ENCODE data around the gene CRYGB. TPM values are rescaled to one million over a fixed set of nuclear protein-coding genes. Genes with fewer than 3 reads are reported as not detected.
"Not testable (repeated sequence)": the region's sequence is repeated elsewhere in the genome, so short reads cannot be mapped to it uniquely, and the experiment has no call there.

The CRYGB gene
- total RNA-seq, 1 donor from 2014 or later: not detected

DNA sequence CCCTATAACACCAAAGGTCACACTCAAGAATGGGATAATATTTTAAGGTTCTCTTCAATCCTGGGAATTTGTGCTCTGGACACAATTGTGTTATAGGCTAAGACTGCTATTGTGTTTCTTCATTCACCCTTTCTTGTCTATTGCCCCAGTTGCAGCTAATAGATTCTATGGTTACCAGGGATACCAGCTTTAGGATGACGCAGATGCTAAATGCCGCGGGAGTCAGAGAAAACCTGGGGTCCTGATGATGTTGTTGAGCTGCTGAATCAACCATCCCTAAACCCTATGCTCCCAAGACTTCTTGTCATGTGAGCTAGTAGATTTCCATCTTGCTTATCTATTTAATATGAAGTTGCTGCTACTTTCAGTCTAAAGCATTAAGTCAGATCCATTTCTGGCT, 27.0 kb downstream of the CRYGB start:
- intact Hi-C loops (cut with micrococcal nuclease): no loop called here

DNA sequence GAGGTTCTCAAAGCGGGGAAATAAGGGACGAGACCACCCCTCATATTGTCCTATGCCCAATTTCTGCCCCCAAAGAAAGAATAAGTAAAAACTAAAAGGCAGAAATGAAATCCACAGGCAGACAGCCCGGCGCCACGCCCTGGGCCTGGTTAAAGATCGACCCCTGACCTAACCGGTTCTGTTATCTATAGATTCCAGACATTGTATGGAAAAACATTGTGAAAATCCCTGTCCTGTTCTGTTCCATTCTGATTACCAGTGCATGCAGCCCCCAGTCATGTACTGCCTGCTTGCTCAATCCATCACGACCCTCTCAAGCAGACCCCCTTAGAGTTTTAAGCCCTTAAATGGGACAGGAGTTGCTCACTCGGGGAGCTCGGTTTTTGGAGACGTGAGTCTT, 28.6 kb downstream of the CRYGB start:
- intact Hi-C loops (cut with micrococcal nuclease): not testable (repeated sequence)

DNA sequence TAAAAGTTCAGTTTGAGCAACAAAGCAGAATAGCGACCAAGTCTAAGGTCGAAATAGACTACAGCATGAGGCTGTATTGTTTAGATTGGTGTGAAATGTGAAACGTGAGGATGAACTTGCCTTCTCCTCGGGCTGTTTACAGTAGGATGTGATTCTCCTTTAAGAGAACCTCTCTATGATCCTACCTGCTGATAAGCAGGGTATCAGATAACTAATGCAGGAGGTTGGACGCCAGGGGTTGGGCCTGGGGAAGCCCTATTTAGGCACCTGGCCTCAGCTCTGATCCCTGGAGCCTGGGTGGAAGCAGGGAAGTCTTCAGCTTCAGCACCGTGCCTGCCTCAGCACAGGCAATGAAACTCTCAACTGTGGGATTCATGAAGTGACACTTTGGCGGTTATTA, 33.0 kb downstream of the CRYGB start:
- intact Hi-C loops (cut with micrococcal nuclease): no loop called here

DNA sequence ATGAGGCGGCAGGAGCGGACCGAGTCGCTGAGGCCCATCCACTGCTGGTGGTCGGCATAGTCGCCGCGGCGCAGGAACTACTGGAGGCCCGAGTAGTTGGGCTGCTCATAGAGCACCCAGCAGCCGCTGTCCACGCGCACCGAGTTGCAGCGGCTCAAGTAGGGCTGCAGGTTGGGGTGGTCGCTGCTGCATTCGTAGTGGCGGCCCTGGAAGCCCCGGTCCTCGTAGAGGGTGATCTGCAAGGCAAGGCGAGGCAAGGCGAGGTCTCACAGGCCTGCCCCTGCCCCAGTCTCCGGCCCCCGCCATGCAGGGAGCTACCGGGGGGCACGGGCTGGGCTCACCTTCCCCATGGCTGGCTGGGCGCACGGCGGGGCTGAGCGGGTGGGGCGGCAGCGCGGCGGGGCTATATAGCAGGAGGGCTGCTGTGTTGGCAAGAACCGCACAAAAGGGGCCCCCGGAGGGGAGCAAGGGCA, 33.6 kb downstream of the CRYGB start:
- intact Hi-C loops (cut with micrococcal nuclease): not testable (repeated sequence)

DNA sequence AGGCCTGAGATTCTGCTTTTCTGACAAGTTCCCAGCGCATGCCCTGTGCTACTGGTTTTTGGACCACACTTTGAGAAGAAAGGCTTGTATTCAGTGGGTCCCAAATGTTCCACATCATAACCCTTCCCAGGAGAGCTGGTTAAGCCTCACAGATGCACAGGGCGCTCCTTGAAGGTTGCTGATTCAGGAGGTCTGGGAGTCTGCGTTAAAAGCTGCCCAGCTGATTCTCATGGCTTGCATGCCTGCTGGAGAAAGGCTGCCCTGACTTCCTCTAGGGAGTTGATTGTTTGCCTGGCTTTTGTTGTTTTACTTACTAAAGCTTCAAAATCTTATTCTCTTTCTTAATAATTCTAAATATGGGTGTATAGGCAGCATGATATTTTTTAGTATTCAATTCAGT, 42.3 kb downstream of the CRYGB start:
- intact Hi-C loops (cut with micrococcal nuclease): no loop called here

DNA sequence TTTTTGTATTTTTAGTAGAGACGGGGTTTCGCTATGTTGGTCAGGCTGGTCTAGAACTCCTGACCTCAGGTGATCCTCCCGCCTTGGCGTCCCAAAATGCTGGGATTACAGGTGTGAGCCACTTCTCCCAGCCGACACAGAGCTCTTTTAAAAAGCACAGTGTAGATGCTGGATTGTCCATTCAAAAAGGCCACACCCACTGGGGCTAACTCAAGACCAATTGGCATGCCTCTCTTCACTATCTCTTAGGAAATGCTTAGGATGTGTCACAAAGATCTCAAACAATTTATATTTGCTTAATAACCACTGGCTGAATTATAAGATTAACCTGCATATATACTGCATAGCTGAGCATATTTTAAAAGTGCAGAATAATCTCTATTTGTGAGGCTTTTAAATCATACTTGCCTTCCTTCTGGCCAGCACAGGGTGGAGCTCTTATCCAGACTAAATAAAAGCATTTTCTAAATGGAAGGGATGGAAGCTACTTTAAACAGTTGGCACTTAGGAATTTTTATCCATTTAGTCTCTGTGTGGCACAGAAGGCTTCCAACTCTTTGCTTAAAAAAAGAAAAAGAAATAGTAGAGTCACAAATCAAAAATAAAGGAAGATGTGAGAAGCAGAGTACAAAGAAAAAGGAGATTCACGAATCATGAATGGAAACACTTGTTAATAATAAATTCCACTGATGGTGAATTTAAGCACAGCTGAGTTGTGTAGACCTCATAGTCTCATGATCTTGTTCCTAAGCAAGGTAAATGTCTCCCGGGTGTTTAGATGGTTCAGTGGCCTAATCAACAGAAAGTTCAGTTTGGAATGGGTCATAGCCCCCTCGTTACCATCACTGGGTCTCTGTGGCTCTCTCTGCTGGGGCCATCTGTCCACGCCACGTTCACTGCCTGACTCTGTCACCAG, 44.0 kb downstream of the CRYGB start:
- intact Hi-C loops (cut with micrococcal nuclease): loop anchor here (1.0 kb wide), 1 partner anchor 152 kb away; no protein-coding TSS in a partner anchor

DNA sequence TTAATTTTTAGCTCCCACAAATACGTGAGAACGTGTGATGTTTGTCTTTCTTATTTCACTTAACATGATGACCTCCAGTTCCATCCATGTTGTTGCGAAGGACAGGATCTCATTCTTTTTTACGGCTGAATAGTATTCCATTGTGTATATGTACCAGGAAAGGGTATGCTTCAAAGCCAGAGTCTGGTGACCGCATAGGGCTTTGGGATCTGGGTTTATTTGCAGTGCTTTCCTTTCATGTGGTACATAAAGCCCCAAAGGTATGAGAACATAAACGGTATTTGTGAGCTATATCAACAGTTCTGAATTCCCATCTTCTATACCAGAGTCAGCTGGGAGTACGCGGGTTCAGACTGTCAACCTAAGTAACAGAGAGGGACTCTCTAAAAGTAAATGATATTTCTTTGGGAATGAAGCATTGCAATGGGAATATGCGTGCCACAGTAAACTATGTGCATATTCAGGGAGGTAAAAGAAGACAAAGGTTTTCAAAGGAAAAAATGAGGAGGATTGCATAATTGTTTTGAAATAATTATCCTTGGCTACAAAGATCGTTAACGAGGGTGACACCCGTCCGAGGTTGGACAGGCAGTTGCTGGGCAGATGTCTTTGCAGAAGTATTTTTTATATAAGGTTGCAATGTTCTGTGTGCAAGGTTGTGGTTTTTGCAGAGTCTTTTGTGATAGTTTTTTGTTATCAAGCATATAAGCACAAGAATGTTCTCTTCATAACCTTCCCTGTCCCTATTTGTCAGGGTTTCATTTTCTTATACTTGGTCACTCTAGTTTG, 46.1 kb downstream of the CRYGB start:
- intact Hi-C loops (cut with micrococcal nuclease): no loop called here

DNA sequence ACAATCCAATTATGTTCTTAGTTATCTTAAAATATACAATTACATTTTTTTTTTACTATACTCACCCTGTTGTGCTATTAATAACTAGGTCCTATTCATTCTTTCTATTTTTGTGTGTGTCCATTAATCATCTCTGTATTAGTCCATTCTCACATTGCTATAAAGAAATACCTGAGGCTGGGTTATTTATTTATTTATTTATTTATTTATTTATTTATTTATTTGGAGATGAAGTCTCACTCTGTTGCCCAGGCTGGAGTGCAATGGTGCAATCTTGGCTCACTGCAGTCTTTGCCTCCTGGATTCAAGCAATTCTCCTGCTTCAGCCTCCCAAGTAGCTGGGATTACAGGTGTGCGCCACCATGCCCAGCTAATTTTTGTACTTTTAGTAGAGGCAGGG, 47.3 kb downstream of the CRYGB start:
- intact Hi-C loops (cut with micrococcal nuclease): not testable (repeated sequence)

DNA sequence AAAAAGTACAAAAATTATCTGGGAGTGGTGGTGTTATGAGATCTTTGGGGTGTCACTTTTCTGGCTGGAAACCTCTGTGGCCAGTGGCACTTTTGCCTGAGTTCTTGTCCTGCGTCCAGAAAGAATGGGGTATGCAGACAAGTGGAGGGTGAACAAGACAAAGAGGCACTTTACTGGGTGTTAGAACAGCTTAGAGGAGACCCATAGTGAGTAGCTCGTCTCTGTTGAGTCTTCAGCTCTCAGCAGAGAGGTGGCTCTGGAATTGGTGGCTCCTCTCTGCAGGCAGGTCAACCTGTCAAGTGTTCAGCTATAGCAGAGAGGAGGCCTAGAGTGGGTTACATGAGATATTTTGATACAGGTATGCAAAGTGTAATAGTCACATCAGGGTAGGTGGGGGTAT, 47.7 kb downstream of the CRYGB start:
- intact Hi-C loops (cut with micrococcal nuclease): no loop called here

DNA sequence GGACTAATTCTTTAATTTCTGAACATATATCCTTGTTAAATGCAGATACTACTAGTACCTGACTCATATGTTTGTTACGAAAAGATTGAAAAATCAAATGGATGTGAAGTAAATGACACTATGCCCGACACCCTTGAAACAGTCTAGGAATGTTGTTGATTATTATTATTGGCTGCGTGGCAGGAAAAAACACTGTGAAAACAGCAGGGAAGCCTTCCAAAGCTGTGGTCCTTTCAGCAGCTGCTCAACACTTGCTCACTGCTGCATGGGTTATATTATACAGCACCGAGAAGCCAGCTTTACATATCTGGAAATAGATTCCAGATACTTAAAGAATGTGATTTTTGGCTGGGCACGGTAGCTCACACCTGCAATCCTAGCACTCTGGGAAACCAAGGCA, 48.2 kb downstream of the CRYGB start:
- intact Hi-C loops (cut with micrococcal nuclease): no loop called here

DNA sequence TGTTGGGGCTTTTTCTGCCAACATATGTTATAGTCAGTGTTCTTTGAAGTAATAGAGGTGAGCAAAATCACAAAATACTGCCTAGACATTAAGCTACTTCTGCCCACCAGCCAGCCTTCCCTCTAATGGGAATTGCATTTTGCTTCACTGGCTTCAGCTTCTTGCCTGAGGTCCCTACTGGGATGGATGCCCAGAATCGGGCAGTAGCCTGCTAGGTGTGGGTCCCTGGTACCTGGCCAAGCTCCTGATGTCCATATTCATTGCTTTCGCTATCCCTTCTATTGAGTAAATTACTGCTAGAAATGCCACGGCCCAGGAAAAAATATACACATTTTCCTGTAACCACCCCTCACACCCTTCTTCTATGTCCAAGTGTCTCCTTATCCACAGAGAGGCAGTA, 48.6 kb downstream of the CRYGB start:
- intact Hi-C loops (cut with micrococcal nuclease): no loop called here

DNA sequence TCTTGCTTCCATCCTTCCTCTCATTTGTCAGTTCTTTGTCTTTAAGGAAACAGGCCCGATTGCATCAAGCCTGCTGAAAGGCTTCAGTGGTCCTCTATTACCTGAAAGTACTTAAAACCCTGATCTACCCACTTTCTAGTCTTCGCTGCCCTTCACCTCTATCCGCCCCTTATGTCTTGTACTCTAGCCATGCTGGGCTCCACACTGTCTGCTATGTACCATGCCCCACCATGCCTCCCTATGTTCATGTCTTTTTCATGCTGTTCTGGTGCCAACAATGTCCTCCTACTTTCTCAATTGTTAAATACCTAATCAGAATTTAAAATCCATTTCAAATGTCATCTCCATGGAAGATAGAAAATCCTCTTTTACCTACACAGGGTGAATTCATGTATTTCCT, 49.9 kb downstream of the CRYGB start:
- intact Hi-C loops (cut with micrococcal nuclease): no loop called here

DNA sequence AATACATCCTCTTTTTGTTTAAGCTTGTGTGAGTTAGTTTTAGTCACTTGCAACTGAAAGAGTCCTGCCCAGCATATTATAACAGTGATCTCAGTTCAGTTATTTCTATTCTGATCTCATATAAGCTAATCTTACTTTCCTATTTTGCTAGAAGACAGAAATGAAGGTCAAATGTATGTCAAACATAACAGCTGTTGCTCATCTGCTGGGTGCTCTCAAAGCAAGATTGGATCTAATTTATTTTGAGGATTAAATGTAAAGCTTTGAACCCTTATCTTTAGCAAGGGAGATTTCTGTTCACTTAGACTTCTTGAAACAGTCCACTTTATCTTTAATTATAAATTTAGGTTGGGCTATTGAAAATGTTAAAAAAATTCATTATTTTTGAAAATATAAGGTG, 52.8 kb downstream of the CRYGB start:
- intact Hi-C loops (cut with micrococcal nuclease): no loop called here

Other genes starting within 250 kb of the CRYGB start
- 6.6 and 6.8 TPM in 2 replicates for gene PLEKHM3, start 120.6 kb downstream of the CRYGB start, total RNA-seq
- not detected in 2 replicates for gene CRYGD, start 21.6 kb downstream of the CRYGB start, total RNA-seq
- not detected in 2 replicates for gene CRYGC, start 16.3 kb downstream of the CRYGB start, total RNA-seq
- not detected in 2 replicates for gene CRYGA, start 17.4 kb upstream of the CRYGB start, total RNA-seq
- gene C2orf80, start 43.9 kb upstream of the CRYGB start, total RNA-seq: not detected in 2 replicates
- 21.9 and 22.9 TPM in 2 replicates for gene IDH1, start 108.9 kb upstream of the CRYGB start, total RNA-seq
- 37.4 and 40.2 TPM in 2 replicates for gene PIKFYVE, start 120.1 kb upstream of the CRYGB start, total RNA-seq